Activated CD4-positive, alpha-beta T cell treated with anti-CD3 and anti-CD28 coated beads, Interleukin-2, amount 50 U/mL, for 16 hours (primary cell): ENCODE results near the gene KANSL1.

ENCODE experiments used
- DNase-seq: peaks from one replicate; pipeline ENCODE4 v3.0.0-alpha.2; 2020

KANSL1 gene

DNA sequence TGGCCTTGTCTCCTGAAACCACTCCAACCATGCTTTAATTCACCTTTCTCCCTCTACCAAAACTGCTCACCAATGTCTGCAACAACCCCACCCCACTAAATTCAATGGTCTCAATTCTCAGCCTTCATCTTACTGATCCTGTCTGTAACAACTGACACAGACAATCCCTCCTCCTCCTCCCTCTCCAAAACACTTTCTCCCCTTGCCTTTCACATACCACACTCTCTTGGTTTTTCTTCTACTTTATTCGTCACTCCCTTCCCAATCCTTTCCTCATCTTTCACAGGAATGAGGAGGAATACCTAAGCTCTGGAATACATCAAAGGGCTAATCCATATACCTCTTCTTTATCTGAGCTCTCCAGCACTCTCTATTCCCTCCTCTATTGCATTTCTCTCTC is 128.8 kb downstream of the KANSL1 start:
- no peak for DNase-seq

DNA sequence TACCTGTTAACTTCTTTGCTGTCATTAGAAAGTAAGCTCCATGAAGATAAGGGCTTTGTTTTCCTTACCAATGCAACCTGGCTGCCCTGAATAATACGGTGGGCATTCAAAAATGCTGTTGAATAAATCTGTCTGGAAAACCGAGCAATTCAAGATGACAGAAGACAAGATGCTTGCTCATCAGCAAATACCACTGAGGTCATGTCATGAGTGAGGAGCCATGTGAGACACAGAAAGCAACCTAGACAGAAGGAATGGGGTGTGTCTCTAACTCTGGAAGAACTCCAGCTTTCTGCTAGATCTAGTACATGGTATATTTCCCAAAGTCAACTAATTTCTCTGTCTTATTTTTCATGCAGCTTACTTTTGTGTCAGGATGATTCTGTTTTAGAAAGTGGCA is 130.0 kb downstream of the KANSL1 start:
- no peak for DNase-seq

DNA sequence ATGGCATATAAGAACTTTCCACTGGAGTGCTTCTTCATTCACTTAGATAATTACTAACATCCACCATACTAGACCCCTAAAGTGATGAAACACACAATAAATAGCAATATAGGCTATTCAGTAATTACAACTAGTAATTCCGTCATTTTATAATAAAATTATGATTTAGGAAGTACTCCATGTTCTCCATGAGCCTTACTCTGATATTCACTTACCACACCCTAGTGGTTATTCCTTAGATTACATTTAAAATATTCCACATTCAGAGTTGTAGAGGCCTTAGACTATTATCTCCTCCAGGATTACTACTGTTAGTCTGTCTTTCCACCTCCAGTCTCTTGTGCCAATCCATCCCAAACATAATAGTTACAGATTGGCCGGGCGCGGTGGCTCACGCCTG is 131.8 kb downstream of the KANSL1 start:
- no peak for DNase-seq

DNA sequence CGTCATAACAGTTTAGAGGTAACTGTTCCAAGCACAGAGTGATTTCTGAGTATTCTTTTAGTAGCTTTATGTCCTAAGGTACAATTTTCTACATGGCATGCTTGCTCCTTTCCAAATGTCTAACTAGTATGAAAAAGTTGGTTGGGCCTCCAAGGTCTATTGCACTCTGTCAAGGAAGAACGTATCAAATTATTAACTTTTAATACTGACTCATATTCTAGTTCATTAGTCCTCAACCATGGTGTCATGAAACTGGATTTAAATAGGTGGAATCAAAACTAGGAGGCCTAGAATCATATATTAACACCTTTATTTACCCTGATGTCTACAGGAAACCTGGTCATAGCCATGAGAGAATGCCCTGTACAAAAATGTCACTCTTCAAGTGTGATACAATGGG is 132.8 kb downstream of the KANSL1 start:
- DNase-seq = no peak

DNA sequence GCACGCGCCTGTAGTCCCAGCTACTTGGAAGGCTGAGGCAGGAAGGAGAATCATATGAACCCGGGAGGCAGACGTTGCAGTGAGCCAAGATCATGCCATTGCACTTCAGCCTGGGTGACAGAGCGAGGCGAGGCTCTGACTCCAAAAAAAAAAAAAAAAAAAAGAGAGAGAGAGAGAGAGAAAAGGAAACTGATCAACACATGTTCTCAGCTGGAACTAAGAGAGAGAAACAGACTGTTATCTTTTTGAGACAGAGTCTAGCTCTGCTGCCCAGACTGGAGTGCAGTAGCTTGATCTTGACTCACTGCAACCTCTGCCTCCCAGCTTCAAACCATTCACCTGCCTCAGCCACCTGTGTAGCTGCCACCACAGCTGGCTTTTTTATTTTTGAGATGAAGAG is 133.7 kb downstream of the KANSL1 start:
- DNase-seq = no peak

DNA sequence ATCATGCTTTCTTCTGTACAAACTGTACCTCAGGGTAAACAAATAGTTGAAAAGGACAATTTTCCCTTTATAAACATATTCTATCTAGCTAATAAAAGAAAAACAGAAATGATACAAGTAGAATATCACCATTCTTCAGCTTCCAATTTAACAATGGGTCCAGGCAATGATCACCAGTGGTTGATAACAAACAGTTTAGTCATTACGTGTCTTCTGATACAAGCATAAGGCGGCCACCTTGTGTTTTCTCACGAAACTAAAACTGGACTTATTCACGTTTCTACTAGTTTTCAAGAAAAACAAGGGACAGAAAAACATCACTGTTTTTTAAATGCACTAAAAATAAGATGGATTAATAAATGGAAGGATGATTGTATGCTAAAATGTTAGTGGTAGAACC is 135.9 kb downstream of the KANSL1 start:
- DNase-seq = no peak

DNA sequence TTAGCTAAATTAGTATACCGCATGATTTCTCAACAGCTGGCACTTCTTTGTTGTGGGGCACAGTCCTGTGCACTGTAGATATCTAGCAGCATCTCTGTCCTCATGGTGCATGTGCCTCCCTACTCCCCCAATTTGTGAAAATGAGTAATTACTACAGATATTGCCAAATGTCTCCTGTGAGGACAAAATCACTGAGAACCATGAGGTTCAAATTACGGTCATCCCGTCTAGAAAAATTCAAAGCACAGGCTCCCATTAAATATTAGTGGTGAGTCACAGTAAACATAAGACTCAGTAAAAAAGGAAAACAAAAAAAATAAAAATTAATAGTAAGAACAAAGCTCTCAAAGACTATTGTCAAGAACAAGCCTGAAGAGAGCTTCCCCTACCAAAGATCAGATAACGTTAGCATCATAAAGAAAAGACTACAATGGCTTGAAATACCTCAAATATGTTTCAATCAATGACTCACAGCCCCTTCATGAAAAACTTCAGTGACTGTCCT is 136.4 kb downstream of the KANSL1 start:
- peak; percentile 31 for DNase-seq

DNA sequence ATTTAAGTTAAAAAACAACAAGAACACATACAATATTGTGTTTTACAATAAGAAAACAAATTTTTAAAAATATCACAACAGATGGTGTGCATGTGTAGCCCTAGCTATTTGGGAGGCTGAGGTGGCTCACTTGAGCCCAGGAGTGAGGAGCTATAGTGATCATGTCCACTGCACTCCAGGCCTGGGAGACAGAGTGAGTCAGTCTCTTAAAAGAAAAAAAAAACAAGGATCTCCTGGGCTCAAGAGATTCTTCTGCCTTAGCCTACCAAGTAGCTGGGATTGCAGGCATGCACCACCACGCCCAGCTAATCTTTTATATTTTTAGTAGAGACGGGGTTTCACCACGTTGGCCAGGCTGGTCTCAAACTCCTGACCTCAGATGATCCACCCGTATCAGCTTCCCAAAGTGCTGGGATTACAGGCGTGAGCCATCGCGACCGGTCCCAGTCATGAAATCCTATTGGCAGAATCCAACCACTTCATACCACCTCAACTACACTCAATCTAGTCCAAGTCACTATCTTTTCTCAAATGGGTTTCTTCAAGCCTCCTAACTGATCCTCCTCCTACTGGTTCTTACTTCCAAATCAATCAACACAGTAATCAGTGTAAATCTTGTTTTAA is 139.2 kb downstream of the KANSL1 start:
- DNase-seq = no peak

DNA sequence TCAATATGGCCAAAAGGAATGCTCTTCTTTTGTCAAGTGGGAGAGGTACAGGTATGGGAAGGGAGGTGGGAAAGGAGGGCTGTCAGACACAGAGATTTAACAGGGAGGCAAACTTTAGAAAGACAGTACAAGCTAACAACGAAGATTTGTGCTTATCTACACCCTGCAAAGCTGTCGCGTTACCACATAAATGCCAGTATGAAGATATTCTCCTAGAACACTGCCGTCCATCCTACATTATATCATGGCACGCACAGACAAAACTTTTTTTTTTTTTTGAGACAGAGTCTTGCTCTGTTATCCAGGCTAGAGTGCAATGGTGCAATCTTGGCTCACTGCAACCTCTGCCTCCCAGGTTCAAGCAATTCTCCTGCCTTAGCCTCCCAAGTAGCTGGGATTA is 143.6 kb downstream of the KANSL1 start:
- DNase-seq = no peak

DNA sequence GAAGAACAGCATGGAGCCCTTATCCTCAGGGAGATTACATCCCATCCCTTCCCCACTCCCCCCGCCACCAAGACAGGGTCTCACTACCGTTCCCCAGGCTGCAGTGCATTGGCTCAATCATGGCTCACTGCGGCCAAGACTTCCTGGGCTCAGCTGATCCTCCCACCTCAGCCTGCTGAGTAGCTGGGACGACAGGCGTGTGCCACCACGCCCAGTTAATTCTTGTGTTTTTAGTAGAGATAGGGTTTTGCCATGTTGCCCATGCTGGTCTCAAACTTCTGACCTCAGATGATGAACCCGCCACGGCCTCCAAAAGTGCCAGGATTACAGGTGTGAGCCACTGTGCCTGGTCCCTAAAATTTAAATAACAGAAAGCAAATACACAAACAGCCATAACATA is 145.4 kb downstream of the KANSL1 start:
- DNase-seq = no peak

DNA sequence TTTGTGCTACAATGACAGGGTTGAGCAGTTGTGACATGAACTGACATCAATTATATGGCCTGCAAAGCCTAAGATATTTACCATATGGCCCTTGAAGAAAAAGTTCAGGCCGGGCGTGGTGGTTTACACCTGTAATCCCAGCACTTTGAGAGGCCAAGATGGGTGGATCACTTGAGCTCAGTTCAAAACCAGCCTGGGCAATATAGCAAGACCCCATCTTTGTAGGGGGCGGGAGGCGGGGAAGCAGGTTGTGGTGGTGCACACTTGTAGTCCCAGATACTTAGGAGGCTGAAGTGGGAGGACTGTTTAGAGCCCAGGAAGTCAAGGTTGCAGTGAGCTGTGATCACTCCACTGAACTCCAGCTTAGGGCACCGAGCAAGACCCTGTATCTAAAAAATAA is 145.8 kb downstream of the KANSL1 start:
- no peak for DNase-seq

DNA sequence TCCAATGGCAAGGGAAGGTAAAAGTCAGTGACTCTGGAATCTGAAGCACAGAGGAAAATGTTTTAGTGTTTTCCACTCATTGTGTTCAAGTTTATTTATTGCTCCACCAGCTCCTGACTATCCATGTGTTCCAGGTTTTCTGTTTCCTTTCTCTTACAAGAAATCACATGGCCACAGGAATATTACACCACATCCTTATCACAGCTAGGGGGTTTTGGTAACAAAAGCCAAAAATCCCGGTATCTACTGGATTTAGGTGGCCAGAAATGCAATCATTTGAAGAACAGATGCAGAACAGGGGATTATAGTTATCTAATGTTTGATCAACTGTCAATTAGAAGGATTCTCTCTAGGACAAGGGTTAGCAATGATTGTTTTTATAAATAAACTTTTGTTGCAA is 146.3 kb downstream of the KANSL1 start:
- DNase-seq = no peak

DNA sequence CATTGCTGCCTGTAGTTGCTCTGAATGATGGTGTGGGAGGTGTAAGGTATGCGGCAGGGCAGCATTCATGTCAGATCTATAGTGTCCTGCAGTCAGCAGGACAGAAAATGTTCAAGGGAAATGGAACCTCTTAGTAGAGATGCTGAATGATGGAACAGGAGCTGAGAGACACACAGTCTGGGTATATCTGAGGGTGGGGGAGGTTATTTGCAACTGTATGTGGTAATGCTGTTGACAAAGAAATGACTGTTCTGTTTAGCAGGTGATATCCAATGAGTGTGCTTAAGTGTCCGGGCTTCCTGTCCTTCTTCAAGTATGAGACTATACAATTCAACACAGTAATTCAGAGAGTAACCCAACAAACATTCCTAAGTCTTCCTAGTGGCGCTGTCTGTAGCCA is 147.6 kb downstream of the KANSL1 start:
- peak; percentile 46 for DNase-seq

DNA sequence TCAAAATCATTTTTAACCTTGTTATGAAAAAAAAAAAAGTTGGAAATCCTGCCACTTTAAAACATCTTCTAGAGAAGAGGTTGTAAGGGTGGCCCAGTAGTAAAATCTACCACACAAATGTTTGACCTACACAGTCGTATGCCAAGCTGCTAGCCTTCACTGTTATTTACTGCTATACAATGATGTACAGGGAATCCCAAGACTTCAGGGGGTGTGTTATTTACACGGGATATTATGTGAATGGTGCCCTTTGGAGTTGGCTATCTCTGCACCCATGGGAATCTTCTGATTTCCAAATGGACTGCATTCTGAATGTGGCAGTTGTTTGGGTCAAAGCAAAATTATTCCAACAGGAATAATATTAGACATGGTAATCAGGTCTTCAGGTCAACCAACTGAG is 148.2 kb downstream of the KANSL1 start:
- DNase-seq = no peak

DNA sequence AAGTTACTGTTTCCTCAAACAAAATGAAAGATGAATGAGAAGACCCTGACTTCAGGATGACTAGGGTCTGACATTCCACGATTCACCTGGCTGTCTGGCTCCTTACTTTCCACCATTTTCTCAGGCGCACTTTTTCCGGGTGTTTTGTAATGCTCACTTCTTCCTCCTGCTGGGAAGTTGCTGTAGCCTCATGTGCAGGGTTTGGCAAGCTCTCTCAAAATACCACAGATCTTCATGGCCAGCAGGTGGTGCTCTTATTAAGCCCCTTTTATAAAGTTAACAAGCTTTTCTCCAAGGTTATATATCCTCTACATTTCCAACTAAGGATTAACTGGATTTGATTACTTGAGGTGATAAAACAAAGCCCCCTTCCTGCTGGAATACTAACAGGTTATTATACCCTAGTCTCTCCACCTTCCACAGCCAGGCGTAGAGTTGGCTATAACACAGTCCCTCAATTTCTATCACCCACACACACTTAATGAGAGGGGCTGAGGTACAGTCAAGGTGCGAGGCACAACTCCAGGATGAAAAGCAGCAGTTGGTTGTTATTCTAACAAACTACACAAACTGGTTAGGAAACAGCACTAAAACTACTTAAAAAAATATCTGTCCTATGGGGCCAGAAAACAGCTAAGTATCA is 148.8 kb downstream of the KANSL1 start:
- peak; percentile 38 for DNase-seq

DNA sequence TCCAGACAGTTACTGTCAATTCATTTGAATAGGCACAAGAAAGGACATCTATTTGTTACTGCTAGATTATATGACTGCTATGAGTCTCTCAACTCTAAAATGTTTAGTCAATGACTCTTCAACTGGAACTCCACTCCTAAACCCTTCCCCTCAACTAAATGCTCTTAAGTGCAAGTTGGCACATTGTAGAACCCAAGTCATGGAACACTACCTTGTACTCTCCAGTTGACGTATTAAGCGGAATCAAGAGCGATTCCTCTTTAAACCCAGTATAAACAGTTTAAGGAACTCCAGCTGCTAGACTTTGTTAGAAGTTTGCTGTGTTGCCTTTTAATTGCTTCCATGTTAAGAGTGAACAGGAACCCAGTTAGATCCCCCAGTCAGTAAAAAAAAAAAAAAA is 149.6 kb downstream of the KANSL1 start:
- DNase-seq = no peak

DNA sequence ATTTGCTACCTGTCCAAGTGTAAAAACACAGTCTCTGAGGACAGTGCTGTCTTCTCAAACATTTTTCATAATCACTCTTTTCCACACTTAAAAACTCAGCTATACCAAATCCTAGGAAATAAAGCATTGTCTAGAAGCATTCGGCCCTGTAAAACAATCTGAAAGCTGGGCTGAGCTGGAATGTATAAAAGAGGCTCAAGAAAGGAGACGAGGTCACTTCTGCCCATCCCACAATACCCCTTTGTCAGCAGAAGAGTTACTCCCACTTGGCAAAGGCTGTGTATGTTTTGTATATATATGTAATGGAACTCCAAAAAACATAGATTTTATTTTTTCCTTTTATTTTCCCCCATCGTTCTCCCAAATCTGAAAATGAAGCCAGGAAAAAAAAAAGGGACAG is 150.3 kb downstream of the KANSL1 start:
- DNase-seq = no peak

DNA sequence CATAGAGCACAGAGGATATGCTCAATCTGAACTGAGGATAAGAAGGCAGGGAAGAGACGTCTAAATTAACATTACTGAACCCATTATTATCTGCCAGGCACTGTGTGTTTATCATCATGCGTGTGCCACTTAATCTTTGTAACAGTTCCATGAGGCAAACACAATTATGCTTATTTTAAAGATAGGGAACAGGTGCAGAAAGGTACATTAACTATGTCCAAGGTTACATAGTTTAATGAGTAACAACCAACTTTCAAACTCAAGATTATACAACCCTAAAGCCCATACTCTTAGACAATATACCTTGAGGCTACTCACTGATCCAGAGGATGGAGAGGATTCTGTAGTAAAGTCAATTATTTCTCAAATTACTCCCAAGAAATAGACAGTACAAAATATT is 151.0 kb downstream of the KANSL1 start:
- no peak for DNase-seq

DNA sequence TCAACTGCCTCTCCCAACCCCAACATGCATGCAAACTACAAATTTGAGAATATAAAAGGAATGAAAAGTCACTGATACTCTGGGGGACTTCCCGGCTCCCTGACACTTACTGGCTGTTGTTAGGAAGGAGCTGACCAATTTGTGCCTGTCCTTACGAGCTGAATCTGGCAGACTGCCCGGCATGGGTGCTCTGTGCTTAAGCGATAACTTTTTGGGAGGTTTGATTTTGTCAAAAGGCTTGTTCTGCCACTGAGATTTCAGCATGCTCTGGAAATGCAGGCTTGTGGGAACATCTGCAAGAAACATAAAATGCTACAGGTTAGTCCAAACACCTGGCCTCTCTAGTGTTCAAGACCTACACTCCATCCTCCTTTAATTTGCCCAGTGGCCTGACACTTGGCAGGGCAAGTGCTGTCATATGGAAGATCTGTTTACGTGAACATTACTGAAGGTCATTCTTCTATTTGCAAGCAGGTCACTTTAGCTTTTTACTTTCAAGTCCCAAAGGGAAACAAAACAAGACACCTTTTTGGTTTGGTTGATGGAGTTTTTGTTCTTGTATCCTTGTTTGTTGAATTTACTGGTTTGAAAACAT is 153.5 kb downstream of the KANSL1 start:
- no peak for DNase-seq

DNA sequence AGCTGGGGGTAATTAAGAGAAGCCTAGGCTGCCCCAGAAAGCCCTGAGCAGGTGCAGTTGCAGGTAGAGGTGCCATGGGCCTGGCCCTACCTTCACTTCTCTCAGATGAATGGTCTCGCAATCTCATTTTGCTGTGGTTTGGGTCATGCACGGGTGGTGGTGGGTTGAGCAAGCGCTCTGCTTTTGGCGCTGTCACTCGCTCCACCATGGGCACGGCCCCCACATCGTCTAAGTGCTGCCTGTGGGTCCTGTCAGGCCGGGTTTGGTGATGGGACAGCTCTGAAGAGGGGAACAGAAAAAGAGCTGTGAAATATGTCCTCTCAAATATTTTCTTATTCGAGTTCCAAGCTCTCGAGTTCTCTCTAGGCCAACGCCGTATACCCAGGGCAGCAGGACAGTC is 154.3 kb downstream of the KANSL1 start:
- DNase-seq = no peak

DNA sequence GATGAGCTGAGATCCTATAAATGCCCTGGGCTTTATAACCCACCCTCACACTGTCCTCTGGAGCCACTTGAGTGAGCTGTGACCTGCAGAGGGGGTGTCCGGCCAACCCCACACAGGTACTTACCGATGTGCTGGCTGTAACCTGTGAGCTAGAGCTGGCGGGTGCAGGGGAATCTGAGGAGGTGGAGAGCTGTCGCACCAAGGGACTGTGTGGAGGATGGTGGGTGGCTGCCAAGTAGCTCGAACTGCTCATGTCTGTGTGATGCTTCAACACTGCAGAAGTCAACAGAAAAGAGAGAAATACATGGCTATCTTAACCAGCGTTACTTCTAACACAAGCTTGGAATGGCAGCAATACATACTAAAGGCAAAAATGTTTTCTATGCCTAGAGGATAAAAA is 154.8 kb downstream of the KANSL1 start:
- no peak for DNase-seq

DNA sequence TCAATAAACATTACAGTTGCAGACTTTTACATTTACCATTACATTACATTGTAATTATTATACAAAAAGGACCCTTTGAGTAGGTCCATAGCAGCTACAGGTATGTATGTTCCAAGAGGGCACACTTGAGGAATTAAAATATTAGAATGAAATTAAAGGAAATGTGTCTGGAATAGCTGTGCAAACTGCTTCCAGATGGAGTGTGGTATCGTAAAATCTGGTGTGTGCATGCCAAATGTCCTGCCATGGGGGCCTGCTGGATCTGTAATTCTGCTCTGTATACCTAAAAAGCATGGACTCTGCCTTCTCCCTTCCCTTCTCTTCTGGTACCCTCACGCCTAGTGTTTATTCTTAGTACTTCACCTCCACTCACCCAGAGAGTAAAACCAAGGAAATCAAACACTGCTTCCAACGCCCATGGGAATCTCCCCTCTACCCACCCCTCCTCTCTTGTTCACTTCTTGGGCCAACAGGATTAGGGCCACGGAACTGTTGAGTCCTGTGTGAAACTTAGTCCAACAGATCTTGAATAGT is 155.4 kb downstream of the KANSL1 start:
- DNase-seq = no peak

DNA sequence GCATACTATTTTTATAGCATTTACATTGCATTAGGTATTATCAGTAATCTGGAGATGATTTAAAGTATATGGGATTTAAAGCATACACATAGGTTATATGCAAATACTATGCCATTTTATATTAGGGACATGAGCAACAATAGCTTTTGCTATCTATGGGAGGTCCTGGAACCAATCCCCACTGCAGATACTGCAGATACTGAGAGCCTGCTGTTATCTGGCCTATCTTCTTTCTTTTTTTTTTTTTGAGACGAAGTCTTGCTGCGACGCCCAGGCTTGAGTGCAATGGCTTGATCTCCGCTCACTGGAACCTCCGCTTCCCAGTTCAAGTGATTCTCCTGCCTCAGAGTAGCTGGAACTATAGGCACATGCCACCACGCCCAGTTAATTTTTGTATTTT is 156.7 kb downstream of the KANSL1 start:
- DNase-seq = no peak

DNA sequence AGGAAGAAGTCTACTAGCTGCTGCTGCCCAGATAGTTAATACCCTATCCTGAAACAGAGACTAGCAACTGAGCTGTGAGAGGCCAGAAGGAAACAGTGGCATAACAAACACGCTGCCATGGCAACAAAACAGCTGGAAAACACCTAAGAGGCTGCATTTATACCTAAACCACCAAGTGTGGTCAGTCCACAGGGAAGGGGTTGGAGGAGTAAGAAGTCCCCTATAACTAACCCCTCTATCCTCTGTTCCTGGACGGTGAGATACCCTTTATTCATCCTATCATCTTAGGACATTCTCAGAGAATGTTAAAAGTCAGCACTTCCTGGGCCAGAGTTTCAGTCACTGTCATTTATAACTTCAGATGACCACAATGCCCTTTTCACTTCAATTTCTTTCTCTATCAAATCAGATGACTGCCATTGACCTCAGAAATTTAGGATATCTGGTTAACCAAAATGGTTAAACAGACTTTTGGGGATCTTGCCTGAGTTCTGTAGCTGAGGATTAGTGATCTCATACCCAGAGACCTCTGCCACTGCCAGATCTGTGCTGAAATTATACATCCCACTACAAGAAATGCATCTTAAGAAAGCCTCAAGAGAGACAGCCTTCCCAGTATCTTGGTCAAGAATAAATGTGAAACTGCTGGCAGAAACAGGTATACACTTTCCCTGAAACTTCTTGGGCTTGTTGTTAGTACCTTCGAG is 158.0 kb downstream of the KANSL1 start:
- no peak for DNase-seq
